ENCODE results near the gene PPP3R2. TPM values are rescaled to one million over a fixed set of nuclear protein-coding genes. Genes with fewer than 3 reads are reported as not detected.

PPP3R2 gene
- total RNA-seq, 1 experiment from 2014 or later: not detected

DNA sequence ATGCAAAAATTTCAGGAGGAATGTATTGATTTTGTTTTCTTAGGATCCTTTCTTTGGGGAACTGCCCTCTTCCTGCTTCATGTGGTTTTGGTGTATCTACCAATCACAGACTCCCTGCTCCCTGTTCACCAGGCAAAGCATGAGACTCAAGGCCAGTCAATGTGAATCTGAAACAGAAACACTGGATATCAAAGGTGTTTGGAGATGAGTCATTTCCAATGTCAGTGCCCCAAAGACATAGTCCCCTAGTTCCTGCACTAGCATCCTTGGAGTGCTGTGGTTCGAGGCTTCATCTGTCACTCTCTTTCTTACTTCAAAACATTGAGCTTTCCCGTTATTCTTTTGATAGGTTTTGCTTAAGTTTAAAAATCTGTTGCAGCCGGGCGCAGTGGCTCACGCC, 8.1 kb downstream of the PPP3R2 start:
- Histone ChIP-seq H4K5ac (ENCODE audit: insufficient read length, low read depth, low read length) (no peak overlapping the region), H3K9ac (ENCODE audit: extremely low read depth, insufficient read length, low read length) (no peak overlapping the region), H3K4ac (ENCODE audit: low read depth, low read length) (no peak overlapping the region), H2BK5ac (ENCODE audit: insufficient read length, low read length) (no peak overlapping the region), H3K4me1 (ENCODE audit: insufficient read depth, low read length) (no peaks in the 10 kb centered on the region), H3K27ac (ENCODE audit: insufficient read length, low read depth, low read length) (no peak overlapping the region), H3K9me3 (ENCODE audit: control insufficient read depth, low read depth, low read length) (no peaks in the 10 kb centered on the region), H4K91ac (ENCODE audit: insufficient read length, low read depth, low read length) (no peak overlapping the region), H3K23ac (ENCODE audit: insufficient read length, low read depth, low read length) (no peak overlapping the region), H2BK12ac (ENCODE audit: insufficient read length, low read depth, low read length) (no peak overlapping the region), H3K14ac (ENCODE audit: insufficient read depth, low read length) (no peak overlapping the region), H3K23me2 (ENCODE audit: insufficient read length, low read depth, low read length, poor library complexity, severe bottlenecking) (no peaks in the 10 kb centered on the region), H3K79me1 (ENCODE audit: insufficient read depth, low read depth, low read length, poor library complexity, severe bottlenecking) (no peaks in the 10 kb centered on the region), H3K4me2 (ENCODE audit: insufficient read depth, insufficient read length, low read length) (no peak overlapping the region), H3K27me3 (ENCODE audit: insufficient read depth, low read length) (no peaks in the 10 kb centered on the region), H4K20me1 (ENCODE audit: control insufficient read depth, insufficient read depth, insufficient read length) (no peaks in the 10 kb centered on the region), H3K79me2 (ENCODE audit: insufficient read depth, low read length) (no peaks in the 10 kb centered on the region), H2AK5ac (ENCODE audit: insufficient read length, low read length) (no peak overlapping the region), H4K8ac (replicated peaks; ENCODE audit: insufficient read length, low read depth, low read length) (no peak overlapping the region), H2AFZ (ENCODE audit: low read length) (no peak overlapping the region), H3T11ph (ENCODE audit: low read length) (no peak overlapping the region), H3K56ac (ENCODE audit: insufficient read length, low read depth, low read length) (no peak overlapping the region), H2BK15ac (ENCODE audit: low read depth, low read length) (no peak overlapping the region), H3K18ac (ENCODE audit: insufficient read length, low read depth, low read length) (no peak overlapping the region), H2BK120ac (ENCODE audit: low read depth, low read length, poor library complexity, severe bottlenecking) (no peak overlapping the region), H2BK20ac (ENCODE audit: low read depth, low read length, poor library complexity, severe bottlenecking) (no peak overlapping the region)
- no peaks in the 10 kb centered on the region; a peak in 1 of 5 replicates for H3K9me3 Mint-ChIP-seq
- peaks cover 18 to 19% of the 10 kb centered on the region in 2 experiments for H3K4me1 Mint-ChIP-seq
- no peaks in the 10 kb centered on the region for H3K36me3 Mint-ChIP-seq (ENCODE audit: insufficient read depth in 1 of 3, low read depth in 3 of 3)
- 0 out of 7 replicates have a peak overlapping the region, but pooled peaks of 1 of the 3 experiments have one; percentile 68 for H3K27ac Mint-ChIP-seq
- no peaks in the 10 kb centered on the region for H3K27me3 Mint-ChIP-seq (ENCODE audit: low read depth)
- TF ChIP-seq, protein P1, sequence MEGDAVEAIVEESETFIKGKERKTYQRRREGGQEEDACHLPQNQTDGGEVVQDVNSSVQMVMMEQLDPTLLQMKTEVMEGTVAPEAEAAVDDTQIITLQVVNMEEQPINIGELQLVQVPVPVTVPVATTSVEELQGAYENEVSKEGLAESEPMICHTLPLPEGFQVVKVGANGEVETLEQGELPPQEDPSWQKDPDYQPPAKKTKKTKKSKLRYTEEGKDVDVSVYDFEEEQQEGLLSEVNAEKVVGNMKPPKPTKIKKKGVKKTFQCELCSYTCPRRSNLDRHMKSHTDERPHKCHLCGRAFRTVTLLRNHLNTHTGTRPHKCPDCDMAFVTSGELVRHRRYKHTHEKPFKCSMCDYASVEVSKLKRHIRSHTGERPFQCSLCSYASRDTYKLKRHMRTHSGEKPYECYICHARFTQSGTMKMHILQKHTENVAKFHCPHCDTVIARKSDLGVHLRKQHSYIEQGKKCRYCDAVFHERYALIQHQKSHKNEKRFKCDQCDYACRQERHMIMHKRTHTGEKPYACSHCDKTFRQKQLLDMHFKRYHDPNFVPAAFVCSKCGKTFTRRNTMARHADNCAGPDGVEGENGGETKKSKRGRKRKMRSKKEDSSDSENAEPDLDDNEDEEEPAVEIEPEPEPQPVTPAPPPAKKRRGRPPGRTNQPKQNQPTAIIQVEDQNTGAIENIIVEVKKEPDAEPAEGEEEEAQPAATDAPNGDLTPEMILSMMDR (conservative IDR thresholded peaks at IDR 0.05): no peak
- WGBS (ENCODE audit: extremely low coverage, insufficient read length, low lambda C conversion rate): no CpG with 5 or more reads among the region's 5 CpGs
- DNase-seq: no peak
- no peak overlapping the region for H3K4me3 Mint-ChIP-seq

Data from H9 (cell line).